GM12892 (cell line): ENCODE data around the gene IQCK.

Experiments used
- POLR2A ChIP-seq: IDR thresholded peaks from 2 replicates; pipeline ENCODE4 v1.6.1; 2011; ENCODE audit warnings: low read depth, low read length, control low read depth
- TAF1 ChIP-seq: IDR thresholded peaks from 2 replicates; pipeline ENCODE4 v1.6.1; 2011; ENCODE audit warnings: low read depth, mild to moderate bottlenecking, control low read depth, low read length, borderline replicate concordance

GRCh38 chr16:19841184-19841583, 123.1 kb downstream of the IQCK start:
- TF ChIP-seq TAF1, result no peak
- no peak for TF ChIP-seq POLR2A
